Measurements from ENCODE around the gene RASGRF1. TPM values are rescaled to one million over a fixed set of nuclear protein-coding genes. Genes with fewer than 3 reads are reported as not detected.

Gene RASGRF1
- total RNA-seq, 1 donor from 2014 or later: not detected

GRCh38 chr15:78991476-78991875 lies 99.1 kb downstream of the RASGRF1 start:
- Mint-ChIP-seq H3K36me3 (ENCODE audit: low read depth, unreplicated experiment) (no peaks in the 10 kb centered on the region), H3K27ac (ENCODE audit: unreplicated experiment) (no peak overlapping the region), H3K4me3 (ENCODE audit: unreplicated experiment) (no peak overlapping the region), H3K4me1 (ENCODE audit: unreplicated experiment) (peaks cover 7% of the 10 kb centered on the region), H3K27me3 (ENCODE audit: unreplicated experiment) (peaks cover 7% of the 10 kb centered on the region), H3K9me3 (ENCODE audit: unreplicated experiment) (no peaks in the 10 kb centered on the region)
- no peak for DNase-seq (ENCODE audit: low spot score)
- no peak for TF ChIP-seq CTCF (IDR thresholded peaks at IDR 0.05; ENCODE audit: unreplicated experiment)

GRCh38 chr15:78990278-78990677 lies 100.3 kb downstream of the RASGRF1 start:
- Mint-ChIP-seq H3K4me3 (ENCODE audit: unreplicated experiment) (no peak overlapping the region), H3K27me3 (ENCODE audit: unreplicated experiment) (peaks cover 7% of the 10 kb centered on the region), H3K9me3 (ENCODE audit: unreplicated experiment) (no peaks in the 10 kb centered on the region), H3K4me1 (ENCODE audit: unreplicated experiment) (no peaks in the 10 kb centered on the region), H3K36me3 (ENCODE audit: low read depth, unreplicated experiment) (no peaks in the 10 kb centered on the region), H3K27ac (ENCODE audit: unreplicated experiment) (no peak overlapping the region)
- TF ChIP-seq CTCF (IDR thresholded peaks at IDR 0.05; ENCODE audit: unreplicated experiment): no peak
- DNase-seq (ENCODE audit: low spot score): no peak

- H3K27ac Mint-ChIP-seq (ENCODE audit: unreplicated experiment): no peak overlapping the region
- no peaks in the 10 kb centered on the region for H3K9me3 Mint-ChIP-seq (ENCODE audit: unreplicated experiment)
- no peaks in the 10 kb centered on the region for H3K36me3 Mint-ChIP-seq (ENCODE audit: low read depth, unreplicated experiment)
- peaks cover 7% of the 10 kb centered on the region for H3K27me3 Mint-ChIP-seq (ENCODE audit: unreplicated experiment)
- TF ChIP-seq CTCF (IDR thresholded peaks at IDR 0.05; ENCODE audit: unreplicated experiment): no peak
- DNase-seq (ENCODE audit: low spot score): no peak
- H3K4me3 Mint-ChIP-seq (ENCODE audit: unreplicated experiment): no peak overlapping the region
- H3K4me1 Mint-ChIP-seq (ENCODE audit: unreplicated experiment): no peaks in the 10 kb centered on the region
Observed at GRCh38 chr15:78989701-78990240, 100.8 kb downstream of the RASGRF1 start.

- Mint-ChIP-seq H3K27ac (ENCODE audit: unreplicated experiment) (no peak overlapping the region), H3K4me1 (ENCODE audit: unreplicated experiment) (no peaks in the 10 kb centered on the region), H3K36me3 (ENCODE audit: low read depth, unreplicated experiment) (no peaks in the 10 kb centered on the region), H3K27me3 (ENCODE audit: unreplicated experiment) (peaks cover 7% of the 10 kb centered on the region), H3K4me3 (ENCODE audit: unreplicated experiment) (no peak overlapping the region), H3K9me3 (ENCODE audit: unreplicated experiment) (no peaks in the 10 kb centered on the region)
- no peak for DNase-seq (ENCODE audit: low spot score)
- TF ChIP-seq CTCF (IDR thresholded peaks at IDR 0.05; ENCODE audit: unreplicated experiment): no peak
Observed at GRCh38 chr15:78988361-78988911, 102.1 kb downstream of the RASGRF1 start.

- no peak for DNase-seq (ENCODE audit: low spot score)
- no peak for TF ChIP-seq CTCF (IDR thresholded peaks at IDR 0.05; ENCODE audit: unreplicated experiment)
- H3K4me3 Mint-ChIP-seq (ENCODE audit: unreplicated experiment): no peak overlapping the region
- no peak overlapping the region for H3K27ac Mint-ChIP-seq (ENCODE audit: unreplicated experiment)
- no peaks in the 10 kb centered on the region for H3K9me3 Mint-ChIP-seq (ENCODE audit: unreplicated experiment)
- H3K4me1 Mint-ChIP-seq (ENCODE audit: unreplicated experiment): no peaks in the 10 kb centered on the region
- no peaks in the 10 kb centered on the region for H3K36me3 Mint-ChIP-seq (ENCODE audit: low read depth, unreplicated experiment)
- peaks cover 7% of the 10 kb centered on the region for H3K27me3 Mint-ChIP-seq (ENCODE audit: unreplicated experiment)
Observed at GRCh38 chr15:78987556-78988360, 102.8 kb downstream of the RASGRF1 start.
